Adrenal gland (tissue), 5 donors: ENCODE measurements around the gene CR2.

Source experiments
- CTCF ChIP-seq, 6 experiments: fragments of 450-650 bp in 4 of 6; fragments of 200-600 bp in 2 of 6; sonication (generic) in 1 of 6; IDR thresholded peaks; 1 replicate in 5 of 6; 2 replicates in 1 of 6; pipeline versions ENCODE4 v1.5.1 to v1.8.0; 2016 to 2021; ENCODE audit warnings: antibody characterized with exemption in 6 of 6, mild to moderate bottlenecking in 2 of 6, moderate library complexity in 1 of 6
- POLR2A ChIP-seq, 2 donors: fragments of 450-650 bp; IDR thresholded peaks; one replicate each; pipeline ENCODE4 v1.6.1; 2017; ENCODE audit warnings: antibody characterized with exemption in 2 of 2, mild to moderate bottlenecking in 2 of 2, moderate library complexity in 1 of 2
- donor health status: DM: no; HTN: no; CAD: no.

GRCh38 chr1:207444514-207445217 is 9.5 kb upstream of the CR2 start:
- TF ChIP-seq CTCF (IDR thresholded peaks at IDR 0.05) (no peak), POLR2A (IDR thresholded peaks at IDR 0.05) (no peak)
